ENCODE measurements around the gene DHRS1.

The DHRS1 gene

GRCh38 chr14:24322672-24323071 lies 23.1 kb upstream of the DHRS1 start:
- H3K27me3 ChIP-seq (ENCODE audit: control insufficient read depth, insufficient read depth, low read length), result no peaks in the 10 kb centered on the region
- no peaks in the 10 kb centered on the region for H3K36me3 ChIP-seq (ENCODE audit: control insufficient read depth, insufficient read depth, low read length)
- H3K4me1 ChIP-seq (ENCODE audit: control insufficient read depth, insufficient read depth, low read length), result no peaks in the 10 kb centered on the region
- no peak overlapping the region for H3K27ac ChIP-seq (ENCODE audit: low read depth, low read length)
- H3K9ac ChIP-seq (ENCODE audit: low read length), result no peak overlapping the region
- no peak overlapping the region for H3K4me3 ChIP-seq (ENCODE audit: low read length)

- Histone ChIP-seq H3K27ac (ENCODE audit: low read depth, low read length) (no peak overlapping the region), H3K36me3 (ENCODE audit: control insufficient read depth, insufficient read depth, low read length) (no peaks in the 10 kb centered on the region), H3K4me3 (ENCODE audit: low read length) (no peak overlapping the region), H3K9ac (ENCODE audit: low read length) (no peak overlapping the region), H3K4me1 (ENCODE audit: control insufficient read depth, insufficient read depth, low read length) (no peaks in the 10 kb centered on the region), H3K27me3 (ENCODE audit: control insufficient read depth, insufficient read depth, low read length) (no peaks in the 10 kb centered on the region)
Measured at GRCh38 chr14:24321212-24321975, 21.8 kb upstream of the DHRS1 start.

- Histone ChIP-seq H3K27me3 (ENCODE audit: control insufficient read depth, insufficient read depth, low read length) (no peaks in the 10 kb centered on the region), H3K36me3 (ENCODE audit: control insufficient read depth, insufficient read depth, low read length) (no peaks in the 10 kb centered on the region), H3K27ac (ENCODE audit: low read depth, low read length) (no peak overlapping the region), H3K9ac (ENCODE audit: low read length) (no peak overlapping the region), H3K4me1 (ENCODE audit: control insufficient read depth, insufficient read depth, low read length) (no peaks in the 10 kb centered on the region), H3K4me3 (ENCODE audit: low read length) (no peak overlapping the region)
Measured at GRCh38 chr14:24317141-24317928, 17.8 kb upstream of the DHRS1 start.

DNA sequence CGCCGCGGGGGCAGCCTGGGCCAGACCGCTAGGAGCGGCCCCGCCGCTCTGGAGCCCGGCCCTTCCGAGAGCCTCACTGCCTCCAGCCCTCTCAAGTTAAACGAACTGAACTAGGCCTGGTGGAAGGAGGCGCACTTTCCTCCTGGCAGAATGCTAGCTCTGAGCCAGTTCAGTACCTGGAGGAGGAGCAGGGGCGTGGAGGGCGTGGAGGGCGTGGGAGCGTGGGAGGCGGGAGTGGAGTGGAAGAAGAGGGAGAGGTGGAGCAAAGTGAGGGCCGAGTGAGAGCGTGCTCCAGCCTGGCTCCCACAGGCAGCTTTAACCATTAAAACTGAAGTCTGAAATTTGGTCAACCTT lies 17.0 kb upstream of the DHRS1 start:
- H3K36me3 ChIP-seq (ENCODE audit: control insufficient read depth, insufficient read depth, low read length), result no peaks in the 10 kb centered on the region
- no peak overlapping the region for H3K9ac ChIP-seq (ENCODE audit: low read length)
- no peaks in the 10 kb centered on the region for H3K4me1 ChIP-seq (ENCODE audit: control insufficient read depth, insufficient read depth, low read length)
- H3K4me3 ChIP-seq (ENCODE audit: low read length), result no peak overlapping the region
- no peak overlapping the region for H3K27ac ChIP-seq (ENCODE audit: low read depth, low read length)
- no peaks in the 10 kb centered on the region for H3K27me3 ChIP-seq (ENCODE audit: control insufficient read depth, insufficient read depth, low read length)

GRCh38 chr14:24315807-24316596 lies 16.4 kb upstream of the DHRS1 start:
- no peaks in the 10 kb centered on the region for H3K27me3 ChIP-seq (ENCODE audit: control insufficient read depth, insufficient read depth, low read length)
- H3K27ac ChIP-seq (ENCODE audit: low read depth, low read length), result no peak overlapping the region
- no peaks in the 10 kb centered on the region for H3K36me3 ChIP-seq (ENCODE audit: control insufficient read depth, insufficient read depth, low read length)
- H3K9ac ChIP-seq (ENCODE audit: low read length), result no peak overlapping the region
- H3K4me3 ChIP-seq (ENCODE audit: low read length), result no peak overlapping the region
- H3K4me1 ChIP-seq (ENCODE audit: control insufficient read depth, insufficient read depth, low read length), result no peaks in the 10 kb centered on the region

DNA sequence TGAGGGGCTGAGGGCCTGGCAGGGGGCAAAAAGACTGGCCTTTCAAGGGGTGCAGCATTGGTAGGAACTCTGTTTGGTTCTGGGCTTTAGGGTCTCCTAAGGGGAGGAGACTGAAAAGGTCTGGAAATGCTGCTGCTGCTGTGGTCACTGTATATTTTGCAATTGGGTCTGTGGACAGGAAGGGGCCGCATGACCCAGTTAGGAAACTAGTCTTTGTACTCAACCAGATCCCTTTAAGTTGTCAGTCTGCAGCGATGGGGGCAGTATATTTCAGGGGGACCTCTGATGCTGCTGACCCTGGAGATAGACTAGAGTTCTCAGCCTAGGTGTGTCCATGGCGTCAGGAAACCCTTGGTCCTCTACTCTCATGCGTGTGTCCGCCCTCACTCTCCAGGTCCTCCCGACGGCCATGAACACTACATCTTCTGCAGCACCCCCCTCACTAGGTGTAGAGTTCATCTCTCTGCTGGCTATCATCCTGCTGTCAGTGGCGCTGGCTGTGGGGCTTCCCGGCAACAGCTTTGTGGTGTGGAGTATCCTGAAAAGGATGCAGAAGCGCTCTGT lies 15.7 kb upstream of the DHRS1 start:
- no peak overlapping the region for H3K27ac ChIP-seq (ENCODE audit: low read depth, low read length)
- peaks cover 3% of the 10 kb centered on the region for H3K4me1 ChIP-seq (ENCODE audit: control insufficient read depth, insufficient read depth, low read length)
- no peaks in the 10 kb centered on the region for H3K36me3 ChIP-seq (ENCODE audit: control insufficient read depth, insufficient read depth, low read length)
- no peak overlapping the region for H3K9ac ChIP-seq (ENCODE audit: low read length)
- no peak overlapping the region for H3K4me3 ChIP-seq (ENCODE audit: low read length)
- H3K27me3 ChIP-seq (ENCODE audit: control insufficient read depth, insufficient read depth, low read length), result no peaks in the 10 kb centered on the region

- H3K27me3 ChIP-seq (ENCODE audit: control insufficient read depth, insufficient read depth, low read length), result no peaks in the 10 kb centered on the region
- no peak overlapping the region for H3K9ac ChIP-seq (ENCODE audit: low read length)
- H3K36me3 ChIP-seq (ENCODE audit: control insufficient read depth, insufficient read depth, low read length), result no peaks in the 10 kb centered on the region
- H3K4me1 ChIP-seq (ENCODE audit: control insufficient read depth, insufficient read depth, low read length), result peaks cover 8% of the 10 kb centered on the region
- H3K27ac ChIP-seq (ENCODE audit: low read depth, low read length), result no peak overlapping the region
- H3K4me3 ChIP-seq (ENCODE audit: low read length), result no peak overlapping the region
Measured at GRCh38 chr14:24314377-24315193, 15.0 kb upstream of the DHRS1 start.

- H3K27me3 ChIP-seq (ENCODE audit: control insufficient read depth, insufficient read depth, low read length), result no peaks in the 10 kb centered on the region
- H3K27ac ChIP-seq (ENCODE audit: low read depth, low read length), result no peak overlapping the region
- H3K4me3 ChIP-seq (ENCODE audit: low read length), result no peak overlapping the region
- H3K9ac ChIP-seq (ENCODE audit: low read length), result no peak overlapping the region
- no peaks in the 10 kb centered on the region for H3K36me3 ChIP-seq (ENCODE audit: control insufficient read depth, insufficient read depth, low read length)
- peaks cover 8% of the 10 kb centered on the region for H3K4me1 ChIP-seq (ENCODE audit: control insufficient read depth, insufficient read depth, low read length)
Measured at GRCh38 chr14:24313913-24314312, 14.3 kb upstream of the DHRS1 start.

- H3K27me3 ChIP-seq (ENCODE audit: control insufficient read depth, insufficient read depth, low read length), result no peaks in the 10 kb centered on the region
- H3K27ac ChIP-seq (ENCODE audit: low read depth, low read length), result no peak overlapping the region
- no peak overlapping the region for H3K9ac ChIP-seq (ENCODE audit: low read length)
- peaks cover 8% of the 10 kb centered on the region for H3K4me1 ChIP-seq (ENCODE audit: control insufficient read depth, insufficient read depth, low read length)
- H3K36me3 ChIP-seq (ENCODE audit: control insufficient read depth, insufficient read depth, low read length), result no peaks in the 10 kb centered on the region
- no peak overlapping the region for H3K4me3 ChIP-seq (ENCODE audit: low read length)
Measured at GRCh38 chr14:24312736-24313507, 13.3 kb upstream of the DHRS1 start.

DNA sequence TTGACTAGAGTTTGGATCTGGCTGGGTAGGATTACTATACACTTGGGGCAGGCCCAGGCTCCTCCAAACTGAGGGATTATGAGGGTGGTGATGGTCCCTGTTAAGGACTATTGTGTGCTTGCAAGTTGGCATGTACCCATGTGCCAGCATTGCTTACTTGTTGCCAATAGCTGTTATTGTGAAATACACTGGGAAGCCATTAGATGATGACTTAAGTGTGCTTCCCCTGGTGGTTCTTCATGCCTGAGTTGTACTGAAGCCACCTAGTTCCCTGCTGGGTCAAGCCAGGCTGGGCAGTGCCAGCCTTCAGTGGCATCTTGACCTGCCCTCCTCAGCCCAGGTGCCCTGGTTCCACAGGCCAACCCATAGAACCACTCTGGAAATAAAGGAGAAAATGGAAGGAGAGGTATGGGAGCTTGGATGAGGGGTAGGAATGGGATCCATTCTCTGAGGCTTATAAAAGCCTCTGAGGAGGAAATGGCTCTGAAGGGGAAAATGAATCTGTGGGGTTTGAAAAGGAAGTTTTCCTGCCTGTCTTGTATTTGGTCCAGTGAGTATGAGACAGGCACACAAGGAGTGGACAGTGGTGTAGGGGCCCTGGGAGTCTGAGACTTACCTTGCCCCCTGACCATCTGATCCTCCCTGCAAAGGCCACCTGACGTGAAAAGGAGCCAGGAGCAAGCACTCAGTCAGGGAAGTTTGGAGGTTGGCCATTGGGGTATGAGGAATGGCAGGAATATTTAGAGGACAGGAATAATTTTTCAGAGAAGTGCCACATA lies 12.4 kb upstream of the DHRS1 start:
- Histone ChIP-seq H3K4me3 (ENCODE audit: low read length) (peak overlapping the region; percentile 67), H3K27me3 (ENCODE audit: control insufficient read depth, insufficient read depth, low read length) (no peaks in the 10 kb centered on the region), H3K4me1 (ENCODE audit: control insufficient read depth, insufficient read depth, low read length) (peaks cover 8% of the 10 kb centered on the region), H3K36me3 (ENCODE audit: control insufficient read depth, insufficient read depth, low read length) (peaks cover 3% of the 10 kb centered on the region), H3K27ac (ENCODE audit: low read depth, low read length) (no peak overlapping the region), H3K9ac (ENCODE audit: low read length) (no peak overlapping the region)
